WTC11 (cell line): Measurements from ENCODE around the gene NOL12. TPM values are rescaled to one million over a fixed set of nuclear protein-coding genes. Genes with fewer than 3 reads are reported as not detected.

ENCODE experiments used
- ATAC-seq: fragments of 200-7000 bp; cut with Tn5 transposase; 2 replicates; pipeline ENCODE4 v1.10.0; 2021; ENCODE audit warnings: mild to moderate bottlenecking, moderate library complexity
- CTCF ChIA-PET: fragments of 300-600 bp; sonication (Branson Sonifier 250); formaldehyde crosslinking; loops from one replicate; lab custom pipeline; 2021; ENCODE audit warnings: antibody characterized with exemption; lab: Charles Lee
- POLR2A ChIA-PET: fragments of 350-600 bp; sonication (Branson Sonifier 250); formaldehyde crosslinking; loops from one replicate; lab custom pipeline; 2021; ENCODE audit warnings: antibody characterized with exemption; lab: Charles Lee
- DNase-seq: peaks from one replicate; pipeline ENCODE4 v3.0.0; 2021; ENCODE audit warnings: low spot score
- H3K27ac Mint-ChIP-seq: 2 replicates; pipeline ENCODE4 v1.8.0; 2021; ENCODE audit warnings: mixed read lengths
- H3K27me3 Mint-ChIP-seq: 2 replicates; pipeline ENCODE4 v1.8.0; 2021; ENCODE audit warnings: low read depth, mild to moderate bottlenecking, moderate library complexity, mixed read lengths
- H3K36me3 Mint-ChIP-seq: 2 replicates; pipeline ENCODE4 v1.8.0; 2021; ENCODE audit warnings: mixed read lengths
- H3K4me1 Mint-ChIP-seq: 2 replicates; pipeline ENCODE4 v1.8.0; 2022; ENCODE audit warnings: mixed read lengths
- H3K4me3 Mint-ChIP-seq: 2 replicates; pipeline ENCODE4 v1.8.0; 2021; ENCODE audit warnings: mild to moderate bottlenecking, moderate library complexity, mixed read lengths
- H3K9me3 Mint-ChIP-seq: 2 replicates; pipeline ENCODE4 v1.8.0; 2021; ENCODE audit warnings: mixed read lengths
- ATF2 ChIP-seq: sonication (generic); formaldehyde crosslinking; IDR thresholded peaks from 2 replicates; pipeline ENCODE4 v1.8.1; 2022; ENCODE audit warnings: low read depth, missing genetic modification reagents, borderline replicate concordance
- CREM ChIP-seq: sonication (generic); formaldehyde crosslinking; IDR thresholded peaks from 2 replicates; pipeline ENCODE4 v1.8.1; 2022; ENCODE audit warnings: mild to moderate bottlenecking, missing genetic modification reagents, moderate library complexity
- FOXK1 ChIP-seq: sonication (generic); formaldehyde crosslinking; IDR thresholded peaks from 2 replicates; pipeline ENCODE4 v1.8.0; 2022; ENCODE audit warnings: mild to moderate bottlenecking, moderate library complexity, missing genetic modification reagents
- FOXP1 ChIP-seq: sonication (generic); formaldehyde crosslinking; IDR thresholded peaks from 2 replicates; pipeline ENCODE4 v1.8.0; 2022; ENCODE audit warnings: missing genetic modification reagents, mild to moderate bottlenecking, moderate library complexity, borderline replicate concordance
- GTF2I ChIP-seq: fragments of 250-450 bp; sonication (Bioruptor Pico); conservative IDR thresholded peaks from 2 replicates; pipeline ENCODE4 v1.4.0; 2021; ENCODE audit warnings: mild to moderate bottlenecking
- IRF2 ChIP-seq: sonication (generic); formaldehyde crosslinking; IDR thresholded peaks from 2 replicates; pipeline ENCODE4 v1.8.0; 2022; ENCODE audit warnings: low read depth, missing genetic modification reagents, borderline replicate concordance
- JAZF1 ChIP-seq: fragments of 250-450 bp; sonication (Bioruptor Pico); IDR thresholded peaks from 2 replicates; pipeline ENCODE4 v1.9.0; 2021; ENCODE audit warnings: moderate library complexity, mild to moderate bottlenecking, inconsistent platforms
- NFYB ChIP-seq: sonication (generic); formaldehyde crosslinking; conservative IDR thresholded peaks from 2 replicates; pipeline ENCODE4 v1.8.0; 2022; ENCODE audit warnings: low read depth, missing genetic modification reagents
- PRDM15 ChIP-seq: sonication (generic); formaldehyde crosslinking; IDR thresholded peaks from 2 replicates; pipeline ENCODE4 v1.8.0; 2022; ENCODE audit warnings: missing genetic modification reagents
- PREB ChIP-seq: sonication (generic); formaldehyde crosslinking; IDR thresholded peaks from 2 replicates; pipeline ENCODE4 v1.8.1; 2022; ENCODE audit warnings: mild to moderate bottlenecking, missing genetic modification reagents, moderate library complexity, borderline replicate concordance
- RELA ChIP-seq: sonication (generic); formaldehyde crosslinking; IDR thresholded peaks from 2 replicates; pipeline ENCODE4 v1.8.1; 2022; ENCODE audit warnings: missing genetic modification reagents, mild to moderate bottlenecking, borderline replicate concordance
- SP1 ChIP-seq: sonication (generic); formaldehyde crosslinking; conservative IDR thresholded peaks from 2 replicates; pipeline ENCODE4 v1.8.1; 2022; ENCODE audit warnings: missing genetic modification reagents
- STAT6 ChIP-seq: sonication (generic); formaldehyde crosslinking; conservative IDR thresholded peaks from 2 replicates; pipeline ENCODE4 v1.8.1; 2023; ENCODE audit warnings: mild to moderate bottlenecking, low read depth, missing genetic modification reagents, moderate library complexity
- USF1 ChIP-seq: sonication (generic); formaldehyde crosslinking; IDR thresholded peaks from 2 replicates; pipeline ENCODE4 v1.8.0; 2022; ENCODE audit warnings: mild to moderate bottlenecking, missing genetic modification reagents
- USF2 ChIP-seq: sonication (generic); formaldehyde crosslinking; IDR thresholded peaks from 2 replicates; pipeline ENCODE4 v1.8.1; 2023; ENCODE audit warnings: mild to moderate bottlenecking, missing genetic modification reagents, moderate library complexity
- ZNF121 ChIP-seq: sonication (generic); formaldehyde crosslinking; IDR thresholded peaks from 2 replicates; pipeline ENCODE4 v1.8.0; 2023; ENCODE audit warnings: missing genetic modification reagents
- ZNF138 ChIP-seq: sonication (generic); formaldehyde crosslinking; conservative IDR thresholded peaks from 2 replicates; pipeline ENCODE4 v1.8.1; 2022; ENCODE audit warnings: mild to moderate bottlenecking, moderate library complexity, missing genetic modification reagents
- ZNF219 ChIP-seq: sonication (generic); formaldehyde crosslinking; IDR thresholded peaks from 2 replicates; pipeline ENCODE4 v1.8.0; 2023; ENCODE audit warnings: missing genetic modification reagents, mild to moderate bottlenecking, borderline replicate concordance
- total RNA-seq: library from RNA; stranded (reverse); gene quantifications from 3 replicates; pipeline ENCODE4 v1.2.3, GENCODE V29; 2021

Gene NOL12
- total RNA-seq, 1 experiment from 2014 or later: 24.9 TPM

GRCh38 chr22:37650463-37651136 lies 35.5 kb upstream of the NOL12 start:
- DNase-seq: no peak
- H3K4me3 Mint-ChIP-seq: no peak overlapping the region
- no peaks in the 10 kb centered on the region for H3K27me3 Mint-ChIP-seq
- ChIA-PET POLR2A (no interaction called here), CTCF (no interaction called here)
- no peaks in the 10 kb centered on the region for H3K9me3 Mint-ChIP-seq
- no peaks in the 10 kb centered on the region for H3K4me1 Mint-ChIP-seq
- TF ChIP-seq PRDM15 (CRISPR knock-in tag) (peak; percentile 28; the same call in 1 of the 2 replicates), STAT6 (CRISPR knock-in tag) (no peak)
- H3K36me3 Mint-ChIP-seq: peaks cover 36% of the 10 kb centered on the region
- ATAC-seq: no peak
- H3K27ac Mint-ChIP-seq: no peak overlapping the region

- CTCF ChIA-PET: interaction anchor here (12.1 kb wide), 1 partner anchor 13 kb away, joined by 161 read pairs; the partner anchor contains the start of gene SH3BP1
- H3K4me1 Mint-ChIP-seq: peaks cover 10% of the 10 kb centered on the region
- ATAC-seq: no peak
Measured at GRCh38 chr22:37654563-37655251, 31.4 kb upstream of the NOL12 start.

GRCh38 chr22:37655252-37655563 lies 30.9 kb upstream of the NOL12 start:
- H3K4me1 Mint-ChIP-seq: peaks cover 15% of the 10 kb centered on the region
- H3K4me3 Mint-ChIP-seq: no peak overlapping the region
- POLR2A ChIA-PET: no interaction called here
- H3K27ac Mint-ChIP-seq: no peak overlapping the region
- H3K36me3 Mint-ChIP-seq: peaks cover 25% of the 10 kb centered on the region
- CTCF ChIA-PET: interaction anchor here (1.4 to 12.1 kb wide), 2 partner anchors 14 to 21 kb away, joined by 3 to 161 read pairs; partner anchors contain the start of gene SH3BP1
- DNase-seq: no peak
- no peaks in the 10 kb centered on the region for H3K9me3 Mint-ChIP-seq
- H3K27me3 Mint-ChIP-seq: no peaks in the 10 kb centered on the region
- no peak for ATAC-seq
- no peak for TF ChIP-seq JAZF1 (CRISPR knock-in tag)
- no peak for TF ChIP-seq USF1 (CRISPR knock-in tag)
- TF ChIP-seq FOXP1 (CRISPR knock-in tag): no peak
- no peak for TF ChIP-seq SP1 (CRISPR knock-in tag)
- TF ChIP-seq CREM (CRISPR knock-in tag): no peak
- TF ChIP-seq GTF2I: no peak
- TF ChIP-seq ZNF219: no peak
- TF ChIP-seq IRF2 (CRISPR knock-in tag): no peak
- TF ChIP-seq RELA (CRISPR knock-in tag): no peak
- TF ChIP-seq FOXK1 (CRISPR knock-in tag): no peak
- no peak for TF ChIP-seq USF2
- TF ChIP-seq NFYB (CRISPR knock-in tag): no peak

More at GRCh38 chr22:37654563-37655251, 31.4 kb upstream of the NOL12 start:
- no peak overlapping the region for H3K4me3 Mint-ChIP-seq
- DNase-seq: no peak
- peaks cover 30% of the 10 kb centered on the region for H3K36me3 Mint-ChIP-seq
- H3K9me3 Mint-ChIP-seq: no peaks in the 10 kb centered on the region
- POLR2A ChIA-PET: no interaction called here
- no peaks in the 10 kb centered on the region for H3K27me3 Mint-ChIP-seq
- no peak overlapping the region for H3K27ac Mint-ChIP-seq
- TF ChIP-seq PREB (CRISPR knock-in tag) (no peak), ZNF121 (CRISPR knock-in tag) (no peak), GTF2I (no peak), ZNF138 (CRISPR knock-in tag) (no peak), ATF2 (no peak)
- TF ChIP-seq, all 79 proteins: peak for 0
